Activated CD4-positive, alpha-beta T cell treated with anti-CD3 and anti-CD28 coated beads, Interleukin-2, Interleukin-4, amounts not matched to agents 100 ng/mL and 50 ng/mL, durations not matched to agents 16 hours and 8 hours (primary cell): ENCODE results near the gene SH2D4B.

Experiments used
- DNase-seq: peaks from one replicate; pipeline ENCODE4 v3.0.0-alpha.2; 2020; ENCODE audit warnings: low spot score

The SH2D4B gene

DNA sequence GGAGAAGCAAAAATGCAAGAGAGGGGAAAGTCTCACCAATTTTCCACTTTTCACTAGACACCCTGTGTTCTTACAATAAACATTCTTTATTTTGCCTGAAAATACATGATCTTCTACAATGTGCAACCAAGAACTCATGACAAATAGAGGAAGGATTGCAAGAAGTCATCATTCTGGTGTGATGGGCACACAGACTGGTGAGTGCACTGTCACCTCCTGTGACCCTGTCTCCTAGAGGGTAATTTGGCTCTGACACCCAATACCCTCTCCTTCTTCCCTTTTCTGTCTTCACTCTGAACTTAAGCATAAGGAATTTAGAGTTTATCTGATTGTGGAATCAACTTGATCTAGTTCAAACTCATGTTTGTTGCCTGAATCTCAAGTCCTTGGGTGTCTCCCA lies 153.7 kb downstream of the SH2D4B start:
- DNase-seq = no peak

- no peak for DNase-seq
These were observed 155.9 kb downstream of the SH2D4B start for GRCh38 chr10:80693565-80693964.

- no peak for DNase-seq
These were observed 157.2 kb downstream of the SH2D4B start for GRCh38 chr10:80694930-80695329.
